Transverse colon (tissue), 4 donors: ENCODE data around the gene EIF4E2. TPM values are rescaled to one million over a fixed set of nuclear protein-coding genes. Genes with fewer than 3 reads are reported as not detected.

Source experiments
- DNase-seq: peaks from one replicate; pipeline ENCODE4 v3.0.0-alpha.2; 2019
- H3K27ac ChIP-seq, 4 donors: fragments of 200-600 bp; sonication (generic); 2 replicates each; pipeline ENCODE4 v1.5.1; 2016 to 2018; ENCODE audit warnings: inconsistent platforms in 4 of 4
- H3K27me3 ChIP-seq: fragments of 200-600 bp; sonication (generic); 2 replicates; pipeline ENCODE4 v1.5.1; 2017; ENCODE audit warnings: inconsistent platforms
- H3K36me3 ChIP-seq, 4 donors: fragments of 200-600 bp; sonication (generic); 2 replicates each; pipeline ENCODE4 v1.5.1; 2017 to 2019; ENCODE audit warnings: inconsistent platforms in 4 of 4
- H3K4me1 ChIP-seq, 4 donors: fragments of 200-600 bp; sonication (generic); 2 replicates each; pipeline ENCODE4 v1.5.1; 2017 to 2020; ENCODE audit warnings: inconsistent platforms in 4 of 4
- H3K4me3 ChIP-seq, 4 donors: fragments of 200-600 bp; sonication (generic); 1 replicate in 1 of 4; 2 replicates in 3 of 4; pipeline versions ENCODE4 v1.5.1 to v1.6.1; 2017 to 2019; ENCODE audit warnings: inconsistent platforms in 4 of 4
- H3K9me3 ChIP-seq, 2 donors: fragments of 200-600 bp; sonication (generic); 2 replicates each; pipeline ENCODE4 v1.5.1; 2017 to 2019; ENCODE audit warnings: inconsistent platforms in 2 of 2
- CTCF ChIP-seq, 5 experiments: fragments of 200-600 bp in 3 of 5; fragments of 450-650 bp in 2 of 5; sonication (generic) in 3 of 5; IDR thresholded peaks; 1 replicate in 2 of 5; 2 replicates in 3 of 5; pipeline ENCODE4 v1.5.1; 2016 to 2017; ENCODE audit warnings: antibody characterized with exemption in 5 of 5, inconsistent platforms in 3 of 5, mild to moderate bottlenecking in 2 of 5, moderate library complexity in 1 of 5
- EP300 ChIP-seq: sonication (generic); formaldehyde crosslinking; IDR thresholded peaks from one replicate; pipeline ENCODE4 v1.6.1; 2017; ENCODE audit warnings: antibody characterized with exemption, low read depth
- POLR2A ChIP-seq: fragments of 450-650 bp; IDR thresholded peaks from one replicate; pipeline ENCODE4 v1.6.1; 2016; ENCODE audit warnings: antibody characterized with exemption, mild to moderate bottlenecking, moderate library complexity
- POLR2AphosphoS5 ChIP-seq, 3 donors: sonication (generic); formaldehyde crosslinking; IDR thresholded peaks; one replicate each; pipeline ENCODE4 v1.6.1; 2016; ENCODE audit warnings: antibody characterized with exemption in 3 of 3
- WGBS, 2 donors: methylation state at CpG; one replicate each; pipeline ENCODE4 v1.1.5; 2018; ENCODE audit warnings: low coverage in 1 of 2; 5-methylcytosine and 5-hydroxymethylcytosine counted together
- in situ Hi-C, 4 donors: fragments of 200-750 bp; cut with MboI; loops; one replicate each; pipeline versions ENCODE4 v1.15.0 to v1.15.1; 2017; ENCODE audit warnings: low sequenced_read_pairs in 3 of 4, low pct_ligation_motif_present in 1 of 4, low pct_unique_long_range_greater_than_20kb in 1 of 4
- intact Hi-C: fragments of 100-400 bp; cut with DNase I; formaldehyde crosslinking; loops from one replicate; pipeline ENCODE4 v1.15.1; 2023; ENCODE audit warnings: low total_unique reads
- total RNA-seq, 4 donors: library from RNA; depleted of rRNA; stranded (reverse); fragments of >200 nt; gene quantifications; one replicate each; pipeline ENCODE4 v1.1.0, GENCODE V29; 2016

The EIF4E2 gene
- total RNA-seq, 4 donors from 2014 or later, result 46.0 to 2,324 (median 55.7) TPM

- intact Hi-C loops (no loop called here), in situ Hi-C loops (no loop called here)
- no peak overlapping the region for H3K27ac ChIP-seq
- peaks cover 35% of the 10 kb centered on the region for H3K27me3 ChIP-seq
- H3K4me1 ChIP-seq, result no peaks in the 10 kb centered on the region
- no peak for TF ChIP-seq POLR2AphosphoS5 (IDR thresholded peaks at IDR 0.05)
- TF ChIP-seq POLR2A, result no peak
- TF ChIP-seq EP300, result no peak
- TF ChIP-seq CTCF (IDR thresholded peaks at IDR 0.05), result no peak
- H3K4me3 ChIP-seq, result no peak overlapping the region
- no peak for DNase-seq
- no peaks in the 10 kb centered on the region for H3K9me3 ChIP-seq
- 77% methylated on average over 17 of the region's 17 CpGs; no CpG with 5 or more reads in 1 of the 2 donors for WGBS, 2 donors
- H3K36me3 ChIP-seq, result no peaks in the 10 kb centered on the region
These were observed 9.9 kb upstream of the EIF4E2 start for GRCh38 chr2:232540441-232541041.

- Histone ChIP-seq H3K27me3 (peaks cover 35% of the 10 kb centered on the region), H3K27ac (no peak overlapping the region), H3K4me1 (no peaks in the 10 kb centered on the region), H3K36me3 (no peaks in the 10 kb centered on the region), H3K4me3 (no peak overlapping the region), H3K9me3 (no peaks in the 10 kb centered on the region)
- DNase-seq, result no peak
- 68 to 100% methylated on average over 1 to 19 of the region's 19 CpGs for WGBS, 2 donors
- intact Hi-C loops (no loop called here), in situ Hi-C loops (no loop called here)
- no peak for TF ChIP-seq EP300
- no peak for TF ChIP-seq CTCF (IDR thresholded peaks at IDR 0.05)
- no peak for TF ChIP-seq POLR2A
- TF ChIP-seq POLR2AphosphoS5 (IDR thresholded peaks at IDR 0.05), result no peak
These were observed 9.1 kb upstream of the EIF4E2 start for GRCh38 chr2:232541195-232541960.

GRCh38 chr2:232541961-232542714, 8.4 kb upstream of the EIF4E2 start:
- intact Hi-C loops, result no loop called here
- in situ Hi-C loops, result no loop called here
- DNase-seq, result no peak
- Histone ChIP-seq H3K36me3 (no peaks in the 10 kb centered on the region), H3K27ac (no peak overlapping the region), H3K4me1 (no peaks in the 10 kb centered on the region), H3K9me3 (no peaks in the 10 kb centered on the region), H3K4me3 (no peak overlapping the region), H3K27me3 (peaks cover 33% of the 10 kb centered on the region)
- 64% methylated on average over 9 of the region's 9 CpGs; no CpG with 5 or more reads in 1 of the 2 donors for WGBS, 2 donors
- TF ChIP-seq POLR2AphosphoS5 (IDR thresholded peaks at IDR 0.05), result no peak
- TF ChIP-seq POLR2A, result no peak
- TF ChIP-seq EP300, result no peak
- no peak for TF ChIP-seq CTCF (IDR thresholded peaks at IDR 0.05)
